SK-N-MC (cell line): ENCODE measurements around the gene KCNC3.

Experiments used
- DNase-seq: peaks from one replicate; pipeline ENCODE4 v3.0.0-alpha.2; 2011; ENCODE audit warnings: low read depth, low spot score
- H3K27ac ChIP-seq: fragments of 200-600 bp; sonication (generic); 2 replicates; pipeline ENCODE4 v1.5.1; 2016; ENCODE audit warnings: mixed run types
- H3K36me3 ChIP-seq: fragments of 200-600 bp; sonication (generic); 2 replicates; pipeline ENCODE4 v1.6.1; 2017; ENCODE audit warnings: antibody characterized with exemption, low read length, mixed read lengths; ENCODE audit not compliant: insufficient read depth
- H3K4me3 ChIP-seq: fragments of 200-600 bp; sonication (generic); 2 replicates; pipeline ENCODE4 v1.5.1; 2016
- H3K9ac ChIP-seq: fragments of 200-600 bp; sonication (generic); 2 replicates; pipeline ENCODE4 v1.8.0; 2017; ENCODE audit warnings: mixed run types, mixed read lengths; ENCODE audit not compliant: insufficient read length
- H3K9me3 ChIP-seq: fragments of 200-600 bp; sonication (generic); 2 replicates; pipeline ENCODE4 v1.6.1; 2017; ENCODE audit warnings: low read depth, mild to moderate bottlenecking, antibody characterized with exemption, low read length, moderate library complexity, mixed read lengths
- EZH2 ChIP-seq: fragments of 200-600 bp; sonication (generic); IDR thresholded peaks from one replicate; pipeline ENCODE4 v1.6.1; 2017; ENCODE audit warnings: antibody characterized with exemption
- FOXP2 ChIP-seq: optimal IDR thresholded peaks from 2 replicates; pipeline ENCODE3; 2011; ENCODE audit warnings: mild to moderate bottlenecking, moderate library complexity; ENCODE audit not compliant: insufficient read depth; ENCODE audit errors: extremely low read length, control extremely low read depth
- POLR2AphosphoS5 ChIP-seq: IDR thresholded peaks from 2 replicates; pipeline ENCODE4 v1.6.1; 2012; ENCODE audit warnings: mild to moderate bottlenecking, low read depth, low read length, borderline replicate concordance

KCNC3 gene

GRCh38 chr19:50368649-50369570, 39.7 kb upstream of the KCNC3 start:
- Histone ChIP-seq H3K36me3 (no peaks in the 10 kb centered on the region), H3K4me3 (peak overlapping the region; percentile 32), H3K9ac (no peak overlapping the region), H3K9me3 (no peaks in the 10 kb centered on the region), H3K27ac (no peak overlapping the region)
- no peak for DNase-seq
- TF ChIP-seq POLR2AphosphoS5 = no peak
- no peak for TF ChIP-seq FOXP2
- TF ChIP-seq EZH2 = no peak

- Histone ChIP-seq H3K9me3 (no peaks in the 10 kb centered on the region), H3K27ac (no peak within 1 kb of the TSS), H3K36me3 (no peaks in the 10 kb centered on the region), H3K4me3 (no peak within 1 kb of the TSS), H3K9ac (no peak within 1 kb of the TSS)
- no peak for TF ChIP-seq EZH2
- DNase-seq = no peak
These were observed 36.5 kb upstream of the KCNC3 start, which contains the start of gene NAPSA for GRCh38 chr19:50365434-50366306. TSS of gene NAPSA (minus strand) at chr19:50365639. CDS start at chr19:50365621, 18 bp downstream.

GRCh38 chr19:50362656-50363424, 33.7 kb upstream of the KCNC3 start:
- H3K27ac ChIP-seq = no peak overlapping the region
- H3K9ac ChIP-seq = no peak overlapping the region
- no peaks in the 10 kb centered on the region for H3K9me3 ChIP-seq
- TF ChIP-seq FOXP2 (no peak), EZH2 (no peak), POLR2AphosphoS5 (no peak)
- no peaks in the 10 kb centered on the region for H3K36me3 ChIP-seq
- DNase-seq = no peak
- no peak overlapping the region for H3K4me3 ChIP-seq

GRCh38 chr19:50362030-50362412, 32.8 kb upstream of the KCNC3 start:
- DNase-seq = no peak
- TF ChIP-seq POLR2AphosphoS5 (no peak), EZH2 (no peak), FOXP2 (no peak)
- Histone ChIP-seq H3K9me3 (no peaks in the 10 kb centered on the region), H3K27ac (no peak overlapping the region), H3K9ac (no peak overlapping the region), H3K36me3 (no peaks in the 10 kb centered on the region), H3K4me3 (no peak overlapping the region)

DNA sequence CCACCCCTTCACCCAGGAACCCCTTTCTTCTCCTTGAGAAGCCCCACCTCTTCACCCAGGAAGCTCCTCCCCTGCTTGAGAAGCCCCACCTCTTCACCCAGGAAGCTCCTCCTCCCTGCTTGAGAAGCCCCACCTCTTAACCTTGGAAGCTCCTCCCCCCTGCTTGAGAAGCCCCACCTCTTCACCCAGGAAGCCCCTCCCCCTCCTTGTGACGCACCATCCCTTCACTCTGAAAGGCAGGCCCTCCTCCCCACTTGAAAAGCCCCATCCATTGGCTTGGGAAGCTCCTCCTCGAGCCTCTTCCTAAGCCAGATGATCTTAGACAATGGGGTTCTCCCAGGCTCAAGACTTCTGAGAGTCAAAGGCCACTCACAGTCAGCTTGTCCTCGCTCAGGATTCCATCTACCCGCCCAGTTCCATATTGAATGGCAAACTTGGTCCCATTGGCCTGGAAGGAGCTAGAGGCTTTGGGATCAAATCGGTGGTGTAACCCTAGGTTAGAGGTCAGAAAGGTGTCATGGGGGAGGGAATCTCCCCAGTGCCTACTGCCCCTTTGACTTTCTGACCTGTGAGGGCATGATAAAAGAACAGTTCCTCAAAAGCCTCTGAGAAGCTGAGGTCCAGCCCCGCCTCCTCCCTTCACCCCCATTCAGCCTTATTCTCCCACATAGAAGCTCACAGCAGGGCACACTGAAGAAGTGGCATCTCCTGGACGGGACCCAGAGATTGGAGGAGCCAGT, 32.3 kb upstream of the KCNC3 start:
- TF ChIP-seq POLR2AphosphoS5 (no peak), EZH2 (no peak), FOXP2 (no peak)
- Histone ChIP-seq H3K9ac (no peak overlapping the region), H3K27ac (no peak overlapping the region), H3K9me3 (no peaks in the 10 kb centered on the region), H3K36me3 (no peaks in the 10 kb centered on the region), H3K4me3 (no peak overlapping the region)
- DNase-seq = no peak

DNA sequence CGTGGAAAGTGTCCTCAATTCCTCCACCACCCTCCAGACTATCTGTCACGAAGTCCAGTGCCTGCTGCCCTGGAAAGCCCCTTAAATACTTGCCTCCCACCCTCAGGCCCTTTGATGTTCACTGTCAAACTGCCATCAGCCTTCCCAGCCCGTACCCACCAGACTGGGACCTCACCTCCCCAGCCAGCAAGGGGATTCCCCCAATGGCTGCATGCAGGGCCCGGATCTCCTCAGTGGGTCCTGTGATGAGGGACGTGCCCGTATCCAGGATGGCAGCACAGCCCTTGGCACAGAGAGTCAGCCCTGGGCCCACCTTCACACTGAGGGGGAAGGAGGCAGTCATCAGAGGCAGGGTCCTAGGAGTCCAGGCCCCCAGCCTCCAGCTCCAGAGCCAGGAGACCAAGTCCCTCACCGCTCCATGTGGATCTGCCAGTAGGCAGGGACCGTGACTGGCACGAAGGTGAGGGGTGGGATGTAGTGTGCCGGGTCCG, 30.2 kb upstream of the KCNC3 start:
- no peak for DNase-seq
- TF ChIP-seq POLR2AphosphoS5 (no peak), EZH2 (no peak)
- no peak overlapping the region for H3K4me3 ChIP-seq

GRCh38 chr19:50358483-50359327, 29.5 kb upstream of the KCNC3 start:
- DNase-seq = no peak
- TF ChIP-seq FOXP2 = no peak
- peak; percentile 77 for TF ChIP-seq POLR2AphosphoS5
- Histone ChIP-seq H3K27ac (no peak overlapping the region), H3K9ac (no peak overlapping the region), H3K36me3 (no peaks in the 10 kb centered on the region), H3K4me3 (peak overlapping the region; percentile 75), H3K9me3 (no peaks in the 10 kb centered on the region)

More for the DNA sequence above, 30.2 kb upstream of the KCNC3 start:
- no peaks in the 10 kb centered on the region for H3K36me3 ChIP-seq
- no peak overlapping the region for H3K27ac ChIP-seq
- no peaks in the 10 kb centered on the region for H3K9me3 ChIP-seq
- H3K9ac ChIP-seq = no peak overlapping the region
